ENCODE measurements around the gene ST6GAL1.
"Not testable (repeated sequence)": the region's sequence is repeated elsewhere in the genome, so short reads cannot be mapped to it uniquely, and the experiment has no call there.

The ST6GAL1 gene

GRCh38 chr3:186901135-186901734 lies 29.1 kb upstream of the ST6GAL1 start:
- no peak for DNase-seq

GRCh38 chr3:186902154-186902553 lies 28.2 kb upstream of the ST6GAL1 start:
- no peak for TF ChIP-seq CTCF (IDR thresholded peaks at IDR 0.05; ENCODE audit: low read depth, low read length)
- H3K36me3 ChIP-seq, result no peaks in the 10 kb centered on the region
- DNase-seq, result no peak

More at GRCh38 chr3:186901135-186901734, 29.1 kb upstream of the ST6GAL1 start:
- Histone ChIP-seq H3K4me1 (no peaks in the 10 kb centered on the region), H3K36me3 (no peaks in the 10 kb centered on the region), H3K9me3 (no peaks in the 10 kb centered on the region), H3K27me3 (no peaks in the 10 kb centered on the region), H3K4me3 (ENCODE audit: low read depth, low read length) (no peak overlapping the region)
- TF ChIP-seq CTCF (IDR thresholded peaks at IDR 0.05; ENCODE audit: low read depth, low read length), result no peak

GRCh38 chr3:186902713-186903112 lies 27.6 kb upstream of the ST6GAL1 start:
- Histone ChIP-seq H3K4me3 (ENCODE audit: low read depth, low read length) (no peak overlapping the region), H3K4me1 (no peaks in the 10 kb centered on the region), H3K36me3 (no peaks in the 10 kb centered on the region), H3K9me3 (no peaks in the 10 kb centered on the region), H3K27me3 (no peaks in the 10 kb centered on the region)
- no peak for TF ChIP-seq CTCF (IDR thresholded peaks at IDR 0.05; ENCODE audit: low read depth, low read length)
- DNase-seq, result no peak

More at GRCh38 chr3:186902154-186902553, 28.2 kb upstream of the ST6GAL1 start:
- no peaks in the 10 kb centered on the region for H3K27me3 ChIP-seq
- H3K4me1 ChIP-seq, result no peaks in the 10 kb centered on the region
- no peaks in the 10 kb centered on the region for H3K9me3 ChIP-seq
- H3K4me3 ChIP-seq (ENCODE audit: low read depth, low read length), result no peak overlapping the region

GRCh38 chr3:186903676-186904075 lies 26.6 kb upstream of the ST6GAL1 start:
- H3K36me3 ChIP-seq; H3K9me3 ChIP-seq; H3K4me1 ChIP-seq; DNase-seq; H3K4me3 ChIP-seq (ENCODE audit: low read depth, low read length); H3K27me3 ChIP-seq: not testable (repeated sequence)

GRCh38 chr3:186907075-186907474 lies 23.3 kb upstream of the ST6GAL1 start:
- not testable (repeated sequence) for DNase-seq; H3K27me3 ChIP-seq; H3K36me3 ChIP-seq; H3K9me3 ChIP-seq; H3K4me3 ChIP-seq (ENCODE audit: low read depth, low read length); H3K4me1 ChIP-seq

- H3K4me3 ChIP-seq (ENCODE audit: low read depth, low read length), result no peak overlapping the region
- no peak for TF ChIP-seq CTCF (IDR thresholded peaks at IDR 0.05; ENCODE audit: low read depth, low read length)
- no peaks in the 10 kb centered on the region for H3K27me3 ChIP-seq
- H3K9me3 ChIP-seq, result no peaks in the 10 kb centered on the region
- no peaks in the 10 kb centered on the region for H3K4me1 ChIP-seq
- H3K36me3 ChIP-seq, result no peaks in the 10 kb centered on the region
- DNase-seq, result no peak
Observed at GRCh38 chr3:186909078-186909853, 21.1 kb upstream of the ST6GAL1 start.

Data from BE2C (cell line).